ENCODE data around the gene ITGAV. TPM values are rescaled to one million over a fixed set of nuclear protein-coding genes. Genes with fewer than 3 reads are reported as not detected.
A peak's percentile ranks its signal among the peaks of the same experiment; 100 is the strongest.

Gene ITGAV
- total RNA-seq, 1 donor from 2014 or later: 50.3 TPM

GRCh38 chr2:186546846-186547245 lies 43.0 kb upstream of the ITGAV start:
- Mint-ChIP-seq H3K27ac (ENCODE audit: unreplicated experiment) (no peak overlapping the region), H3K27me3 (ENCODE audit: low read depth) (no peaks in the 10 kb centered on the region)
- DNase-seq (ENCODE audit: low read depth, low spot score): no peak

DNA sequence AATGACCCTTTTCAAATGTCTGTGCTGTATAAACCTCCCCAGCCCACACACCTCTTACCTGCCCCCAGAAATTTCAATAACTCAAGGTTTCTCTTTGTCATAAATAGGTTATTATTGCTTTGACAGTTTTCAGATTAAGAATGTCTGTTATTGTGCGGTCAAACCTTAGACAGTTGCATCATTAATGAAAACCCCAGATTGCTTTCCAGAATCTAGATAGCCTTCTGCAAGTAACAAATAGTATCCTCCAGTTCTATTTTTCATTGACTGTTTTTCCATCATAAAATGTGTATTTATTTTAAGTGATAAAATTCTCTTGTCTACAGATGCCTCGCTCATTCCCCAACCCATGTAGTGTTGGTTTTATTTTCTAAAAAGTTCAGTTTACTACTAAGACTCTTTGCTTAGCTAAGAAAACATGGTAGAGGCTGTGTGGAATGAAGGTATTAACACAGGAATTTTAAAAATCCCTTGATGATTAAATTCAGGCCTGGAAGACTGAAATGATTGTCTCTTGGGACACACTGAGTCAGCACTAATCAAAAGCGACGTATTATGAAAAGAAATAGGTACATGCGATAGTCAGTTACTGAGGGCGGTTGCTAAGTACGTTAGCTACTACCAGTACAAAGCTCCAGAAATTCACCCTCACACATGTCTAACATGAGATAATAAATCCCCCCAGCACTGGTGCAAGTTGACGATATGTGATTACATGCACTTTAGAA lies 38.4 kb upstream of the ITGAV start:
- no peak for DNase-seq (ENCODE audit: low read depth, low spot score)
- TF ChIP-seq, protein P1, sequence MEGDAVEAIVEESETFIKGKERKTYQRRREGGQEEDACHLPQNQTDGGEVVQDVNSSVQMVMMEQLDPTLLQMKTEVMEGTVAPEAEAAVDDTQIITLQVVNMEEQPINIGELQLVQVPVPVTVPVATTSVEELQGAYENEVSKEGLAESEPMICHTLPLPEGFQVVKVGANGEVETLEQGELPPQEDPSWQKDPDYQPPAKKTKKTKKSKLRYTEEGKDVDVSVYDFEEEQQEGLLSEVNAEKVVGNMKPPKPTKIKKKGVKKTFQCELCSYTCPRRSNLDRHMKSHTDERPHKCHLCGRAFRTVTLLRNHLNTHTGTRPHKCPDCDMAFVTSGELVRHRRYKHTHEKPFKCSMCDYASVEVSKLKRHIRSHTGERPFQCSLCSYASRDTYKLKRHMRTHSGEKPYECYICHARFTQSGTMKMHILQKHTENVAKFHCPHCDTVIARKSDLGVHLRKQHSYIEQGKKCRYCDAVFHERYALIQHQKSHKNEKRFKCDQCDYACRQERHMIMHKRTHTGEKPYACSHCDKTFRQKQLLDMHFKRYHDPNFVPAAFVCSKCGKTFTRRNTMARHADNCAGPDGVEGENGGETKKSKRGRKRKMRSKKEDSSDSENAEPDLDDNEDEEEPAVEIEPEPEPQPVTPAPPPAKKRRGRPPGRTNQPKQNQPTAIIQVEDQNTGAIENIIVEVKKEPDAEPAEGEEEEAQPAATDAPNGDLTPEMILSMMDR (conservative IDR thresholded peaks at IDR 0.05): no peak
- peak overlapping the region; percentile 19 for H3K27ac Mint-ChIP-seq (ENCODE audit: unreplicated experiment)
- no peak overlapping the region for H3K4me3 Mint-ChIP-seq
- no peaks in the 10 kb centered on the region for H3K27me3 Mint-ChIP-seq (ENCODE audit: low read depth)
- no peaks in the 10 kb centered on the region for H3K36me3 Mint-ChIP-seq (ENCODE audit: low read depth)
- H3K9me3 Mint-ChIP-seq: no peaks in the 10 kb centered on the region
- H3K4me1 Mint-ChIP-seq: no peaks in the 10 kb centered on the region

More at GRCh38 chr2:186546846-186547245, 43.0 kb upstream of the ITGAV start:
- Mint-ChIP-seq H3K9me3 (no peaks in the 10 kb centered on the region), H3K36me3 (ENCODE audit: low read depth) (no peaks in the 10 kb centered on the region), H3K4me3 (no peak overlapping the region), H3K4me1 (peaks cover 14% of the 10 kb centered on the region)
- TF ChIP-seq, protein P1 (conservative IDR thresholded peaks at IDR 0.05): no peak

DNA sequence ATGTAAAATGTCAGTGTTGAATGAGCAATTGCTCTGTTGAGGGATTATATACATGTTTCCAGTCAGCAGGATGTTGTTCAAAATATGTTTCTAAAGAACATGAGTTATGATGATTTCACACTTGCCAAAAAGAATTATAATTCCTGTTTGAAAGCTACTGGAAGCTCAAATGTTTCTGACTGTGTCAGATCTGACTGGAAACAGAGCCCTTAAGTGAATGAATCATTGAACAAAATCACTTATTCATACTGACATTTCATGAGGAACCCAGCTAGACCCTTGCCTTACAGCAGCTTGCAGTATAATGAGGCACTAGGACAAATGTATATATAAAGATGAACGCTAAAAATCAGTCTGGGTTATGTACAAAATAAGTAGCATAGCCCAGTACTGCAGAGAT lies 35.4 kb upstream of the ITGAV start:
- H3K4me1 Mint-ChIP-seq: no peaks in the 10 kb centered on the region
- no peak overlapping the region for H3K27ac Mint-ChIP-seq (ENCODE audit: unreplicated experiment)
- no peaks in the 10 kb centered on the region for H3K36me3 Mint-ChIP-seq (ENCODE audit: low read depth)
- H3K9me3 Mint-ChIP-seq: no peaks in the 10 kb centered on the region
- DNase-seq (ENCODE audit: low read depth, low spot score): no peak
- H3K27me3 Mint-ChIP-seq (ENCODE audit: low read depth): no peaks in the 10 kb centered on the region
- no peak overlapping the region for H3K4me3 Mint-ChIP-seq
- TF ChIP-seq, protein P1 (conservative IDR thresholded peaks at IDR 0.05): no peak

- no peaks in the 10 kb centered on the region for H3K36me3 Mint-ChIP-seq (ENCODE audit: low read depth)
- H3K27ac Mint-ChIP-seq (ENCODE audit: unreplicated experiment): no peak overlapping the region
- TF ChIP-seq, protein P1 (conservative IDR thresholded peaks at IDR 0.05): no peak
These were observed 34.8 kb upstream of the ITGAV start for GRCh38 chr2:186554850-186555671.

DNA sequence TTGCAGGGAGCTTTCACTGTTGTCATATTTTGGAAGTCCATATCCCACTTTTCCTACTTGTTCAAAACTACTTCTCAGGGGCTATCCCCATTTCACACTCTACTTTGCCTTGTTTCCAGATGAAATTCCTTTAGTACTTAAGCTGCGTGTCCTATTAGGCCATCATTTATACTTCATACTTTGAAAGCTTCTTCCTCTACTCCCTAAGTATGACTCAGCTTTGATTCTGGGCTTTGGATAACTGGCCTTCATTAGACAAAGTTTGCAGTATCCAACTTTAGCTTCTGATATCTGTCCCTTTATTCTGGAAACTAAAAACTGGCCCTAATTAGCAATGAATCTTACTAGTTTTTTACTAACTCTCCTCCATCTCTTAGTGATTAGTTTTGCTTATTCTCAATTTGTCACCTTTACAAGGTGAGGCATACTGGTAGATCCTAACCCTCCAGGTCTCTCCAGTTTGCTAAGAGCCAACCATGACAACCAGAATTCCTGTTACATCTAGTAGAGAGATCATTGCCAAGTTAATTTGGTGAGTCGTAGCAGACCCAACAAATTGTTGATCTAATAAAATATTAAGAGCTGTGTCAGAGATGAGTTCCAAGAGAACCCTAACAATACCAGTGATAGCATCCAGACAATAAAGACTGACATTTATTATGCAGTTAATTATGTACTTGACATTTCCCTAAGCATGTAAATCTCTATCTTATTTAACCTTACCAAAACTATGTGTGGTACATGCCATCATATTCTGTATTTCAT lies 31.2 kb upstream of the ITGAV start:
- TF ChIP-seq, protein P1 (conservative IDR thresholded peaks at IDR 0.05): no peak
- DNase-seq (ENCODE audit: low read depth, low spot score): no peak
- H3K27ac Mint-ChIP-seq (ENCODE audit: unreplicated experiment): no peak overlapping the region
- no peaks in the 10 kb centered on the region for H3K27me3 Mint-ChIP-seq (ENCODE audit: low read depth)
- H3K36me3 Mint-ChIP-seq (ENCODE audit: low read depth): peaks cover 5% of the 10 kb centered on the region
- peaks cover 9% of the 10 kb centered on the region for H3K9me3 Mint-ChIP-seq
- no peak overlapping the region for H3K4me3 Mint-ChIP-seq
- peaks cover 4% of the 10 kb centered on the region for H3K4me1 Mint-ChIP-seq

More at GRCh38 chr2:186554850-186555671, 34.8 kb upstream of the ITGAV start:
- no peak overlapping the region for H3K4me3 Mint-ChIP-seq
- no peaks in the 10 kb centered on the region for H3K4me1 Mint-ChIP-seq
- H3K27me3 Mint-ChIP-seq (ENCODE audit: low read depth): no peaks in the 10 kb centered on the region
- no peak for DNase-seq (ENCODE audit: low read depth, low spot score)
- H3K9me3 Mint-ChIP-seq: no peaks in the 10 kb centered on the region

Data from neural crest cell (in vitro differentiated cells).